Pancreas (tissue), 10 donors: ENCODE data around the gene CDK5R1. TPM values are rescaled to one million over a fixed set of nuclear protein-coding genes. Genes with fewer than 3 reads are reported as not detected.

ENCODE experiments used
- ATAC-seq, 4 donors: fragments of 200-7000 bp; cut with Tn5 transposase; one replicate each; pipeline versions ENCODE4 v1.8.0 to v1.9.1; 2020; ENCODE audit warnings: mild to moderate bottlenecking in 4 of 4, moderate library complexity in 4 of 4
- DNase-seq, 6 donors: peaks; one replicate each; pipeline ENCODE4 v3.0.0-alpha.2; 2020
- FAIRE-seq: peaks from 2 replicates; lab custom pipeline; 2012; peaks lifted over from hg19 to GRCh38; lab: Jason Lieb, UNC
- H3K27ac ChIP-seq, 4 donors: fragments of 200-600 bp; sonication (generic); 1 replicate in 3 of 4; 2 replicates in 1 of 4; pipeline versions ENCODE4 v1.5.0 to v1.8.0; 2020
- H3K27me3 ChIP-seq, 4 donors: fragments of 200-600 bp; one replicate each; pipeline ENCODE4 v1.8.0; 2021
- H3K36me3 ChIP-seq, 3 donors: fragments of 200-600 bp; sonication (generic) in 1 of 3; one replicate each; pipeline versions ENCODE4 v1.5.0 to v1.8.0; 2020 to 2021
- H3K4me1 ChIP-seq, 3 donors: fragments of 200-600 bp; one replicate each; pipeline ENCODE4 v1.8.0; 2021
- H3K4me3 ChIP-seq, 4 donors: fragments of 200-600 bp; sonication (generic) in 2 of 4; one replicate each; pipeline versions ENCODE4 v1.5.0 to v1.8.0; 2020 to 2021
- H3K9me3 ChIP-seq, 4 donors: fragments of 200-600 bp; one replicate each; pipeline ENCODE4 v1.8.0; 2021
- CTCF ChIP-seq, 4 donors: fragments of 200-600 bp; sonication (generic) in 3 of 4; IDR thresholded peaks; one replicate each; pipeline versions ENCODE4 v1.5.0 to v1.8.0; 2021; ENCODE audit warnings: antibody characterized with exemption in 4 of 4
- WGBS, 2 donors: extraction: QIAGEN DNeasy Blood & Tissue Kit; methylation state at CpG; one replicate each; pipeline ENCODE4 v1.1.7; 2013; 5-methylcytosine and 5-hydroxymethylcytosine counted together
- intact Hi-C, 3 donors: fragments of 100-400 bp; cut with DNase I; formaldehyde crosslinking; loops; one replicate each; pipeline versions ENCODE4 v1.11.1 to v1.14.2; 2022
- polyA plus RNA-seq, 2 donors: library from polyadenylated mRNA; stranded (reverse); fragments of 200-250 nt; gene quantifications; one replicate each; pipeline ENCODE4 v1.2.3, GENCODE V29; 2013
- total RNA-seq, 6 donors: library from RNA; stranded (reverse); fragmentation: NEBNext Ultra II Directional in 4 of 6; extraction: Animal tissue kit (Norgen Biotek cat#: 25700) in 4 of 6; gene quantifications; one replicate each; pipeline versions ENCODE4 v1.2.1 to v1.2.4, GENCODE V29; 2021 to 2023
- donor health status: healthy with polysubstance abuse.
- donor health status: DM: no; HTN: no; CAD: no; lungs with moderate emphysema.
- donor health status: DM: no; HTN: no; CAD: no.
- donor health status: control.
- donor health status: control.
- donor health status: Bipolar disorder and iron deficiency.
- donor health status: DM: yes; HTN: yes; CAD: no.
- donor health status: DM: no; HTN: no; CAD: no.
- donor health status: DM: no; HTN: no; CAD: no.
- donor health status: DM: yes; HTN: yes; CAD: no.

Gene CDK5R1
- total and polyA plus RNA-seq, 8 donors: 0.46 to 5.1 (median 1.0) TPM

- WGBS, 2 donors: 89 to 93% methylated on average over 2 of the region's 2 CpGs
- Histone ChIP-seq H3K4me1 (peaks cover 0 to 4% (median 0%) of the 10 kb centered on the region in 3 donors), H3K4me3 (no peak overlapping the region), H3K27me3 (no peaks in the 10 kb centered on the region), H3K36me3 (peaks cover 0 to 39% (median 34%) of the 10 kb centered on the region in 3 donors), H3K9me3 (no peaks in the 10 kb centered on the region), H3K27ac (no peak overlapping the region)
- ATAC-seq (no peak), FAIRE-seq (no peak), DNase-seq (no peak)
- no peak for TF ChIP-seq CTCF (IDR thresholded peaks at IDR 0.05)
- intact Hi-C loops: no loop called here
These were observed 33.4 kb upstream of the CDK5R1 start for GRCh38 chr17:32453370-32453769.

GRCh38 chr17:32458371-32458770, 28.4 kb upstream of the CDK5R1 start:
- TF ChIP-seq CTCF (IDR thresholded peaks at IDR 0.05): no peak
- no peak for ATAC-seq
- intact Hi-C loops: no loop called here
- Histone ChIP-seq H3K4me3 (no peak overlapping the region), H3K36me3 (peaks cover 0 to 54% (median 14%) of the 10 kb centered on the region in 3 donors), H3K4me1 (peaks cover 0 to 7% (median 0%) of the 10 kb centered on the region in 3 donors), H3K9me3 (no peaks in the 10 kb centered on the region), H3K27ac (no peak overlapping the region), H3K27me3 (no peaks in the 10 kb centered on the region)
- DNase-seq: no peak
- no peak for FAIRE-seq

- no peak for ATAC-seq
- no peak overlapping the region for H3K27ac ChIP-seq
- intact Hi-C loops: no loop called here
- no peaks in the 10 kb centered on the region for H3K27me3 ChIP-seq
- peaks cover 0 to 7% (median 0%) of the 10 kb centered on the region in 3 donors for H3K4me1 ChIP-seq
- no peak overlapping the region for H3K4me3 ChIP-seq
- WGBS, 2 donors: 86 to 90% methylated on average over 4 of the region's 4 CpGs
- FAIRE-seq: no peak
- DNase-seq: no peak
- TF ChIP-seq CTCF (IDR thresholded peaks at IDR 0.05): no peak
- peaks cover 0 to 54% (median 5%) of the 10 kb centered on the region in 3 donors for H3K36me3 ChIP-seq
- no peaks in the 10 kb centered on the region for H3K9me3 ChIP-seq
These were observed 26.7 kb upstream of the CDK5R1 start for GRCh38 chr17:32460054-32460453.

- Histone ChIP-seq H3K9me3 (no peaks in the 10 kb centered on the region), H3K4me1 (peaks cover 0 to 7% (median 0%) of the 10 kb centered on the region in 3 donors), H3K4me3 (no peak overlapping the region), H3K36me3 (peaks cover 0 to 55% (median 0%) of the 10 kb centered on the region in 3 donors), H3K27me3 (no peaks in the 10 kb centered on the region), H3K27ac (no peak overlapping the region)
- no peak for TF ChIP-seq CTCF (IDR thresholded peaks at IDR 0.05)
- ATAC-seq: peak in 2 of 4 donors; percentile 17 to 24
- intact Hi-C loops: no loop called here
- DNase-seq: no peak
- 60 to 70% methylated on average over 4 of the region's 4 CpGs for WGBS, 2 donors
- FAIRE-seq: no peak
These were observed 25.3 kb upstream of the CDK5R1 start for GRCh38 chr17:32461498-32461852.

- FAIRE-seq (no peak), ATAC-seq (peak; percentile 67 to 88 (median 80)), DNase-seq (peak in 4 of 6 donors; percentile 33 to 49 (median 38))
- H3K9me3 ChIP-seq: no peaks in the 10 kb centered on the region
- peak overlapping the region in 1 of 4 donors; percentile 34 for H3K27ac ChIP-seq
- intact Hi-C loops: no loop called here
- H3K4me1 ChIP-seq: peaks cover 0 to 7% (median 0%) of the 10 kb centered on the region in 3 donors
- 35 to 52% methylated on average over 1 of the region's 1 CpG for WGBS, 2 donors
- H3K4me3 ChIP-seq: no peak overlapping the region
- peak; percentile 21 to 44 (median 27) for TF ChIP-seq CTCF (IDR thresholded peaks at IDR 0.05)
- no peaks in the 10 kb centered on the region for H3K27me3 ChIP-seq
- H3K36me3 ChIP-seq: peaks cover 0 to 51% (median 0%) of the 10 kb centered on the region in 3 donors
These were observed 24.8 kb upstream of the CDK5R1 start for GRCh38 chr17:32461853-32462617.
